ENCODE data around the gene TMEM87B. TPM values are rescaled to one million over a fixed set of nuclear protein-coding genes. Genes with fewer than 3 reads are reported as not detected.

TMEM87B gene
- total RNA-seq, 1 experiment from 2014 or later = 10.6 TPM

- H3K9me3 Mint-ChIP-seq = no peaks in the 10 kb centered on the region
- no peak overlapping the region; the same call in 1 of the 2 replicates for H3K27ac Mint-ChIP-seq
- H3K27me3 Mint-ChIP-seq (ENCODE audit: low read depth) = peaks cover 18% of the 10 kb centered on the region
- peak; percentile 5; the same call in 1 of the 2 replicates for TF ChIP-seq USF1 (CRISPR knock-in tag; IDR thresholded peaks at IDR 0.05)
- no peak for TF ChIP-seq IRF1 (CRISPR knock-in tag; IDR thresholded peaks at IDR 0.05)
- no peak for TF ChIP-seq ERG (CRISPR knock-in tag; IDR thresholded peaks at IDR 0.05)
- TF ChIP-seq ESRRA (CRISPR knock-in tag; IDR thresholded peaks at IDR 0.05; ENCODE audit: borderline replicate concordance) = 0 out of 2 replicates have a peak, but pooled peaks have one; percentile 47
- TF ChIP-seq ARID4B (CRISPR knock-in tag; IDR thresholded peaks at IDR 0.05; ENCODE audit: borderline replicate concordance) = 0 out of 2 replicates have a peak, but pooled peaks have one; percentile 10
- peak; percentile 34 for TF ChIP-seq PRDM15 (CRISPR knock-in tag; IDR thresholded peaks at IDR 0.05)
- TF ChIP-seq ZNF219 (CRISPR knock-in tag; IDR thresholded peaks at IDR 0.05; ENCODE audit: borderline replicate concordance) = 0 out of 2 replicates have a peak, but pooled peaks have one; percentile 12
- no peak for TF ChIP-seq ATF2 (CRISPR knock-in tag; IDR thresholded peaks at IDR 0.05; ENCODE audit: borderline replicate concordance, low read depth)
- peak overlapping the region; percentile 86 for H3K4me3 Mint-ChIP-seq
- ATAC-seq (no peak), DNase-seq (ENCODE audit: low spot score) (peak; percentile 41)
- peaks cover 3% of the 10 kb centered on the region; the same call in 1 of the 2 replicates for H3K36me3 Mint-ChIP-seq
- ChIA-PET POLR2A (interaction anchor here (0.6 to 1.3 kb wide), 2 partner anchors 11 to 157 kb away, joined by 3 to 8 read pairs; partner anchors contain the start of gene MERTK), CTCF (interaction anchor here (1.2 kb wide), 1 partner anchor 166 kb away, joined by 4 read pairs; no protein-coding TSS in a partner anchor)
- peaks cover 24% of the 10 kb centered on the region for H3K4me1 Mint-ChIP-seq
Observed at GRCh38 chr2:112055730-112056625, 909 bp downstream of the TMEM87B start.

GRCh38 chr2:112056626-112056987 lies 1.5 kb downstream of the TMEM87B start:
- Mint-ChIP-seq H3K9me3 (no peaks in the 10 kb centered on the region), H3K4me3 (peak overlapping the region; percentile 86), H3K4me1 (peaks cover 24% of the 10 kb centered on the region), H3K27ac (no peak overlapping the region), H3K36me3 (peaks cover 3% of the 10 kb centered on the region; the same call in 1 of the 2 replicates), H3K27me3 (ENCODE audit: low read depth) (peaks cover 18% of the 10 kb centered on the region)
- ChIA-PET CTCF (no interaction called here), POLR2A (no interaction called here)
- ATAC-seq (no peak), DNase-seq (ENCODE audit: low spot score) (no peak)
- no peak for TF ChIP-seq KAT7 (CRISPR knock-in tag; IDR thresholded peaks at IDR 0.05; ENCODE audit: borderline replicate concordance)
